Measurements from ENCODE around the gene MYCL.

DNA sequence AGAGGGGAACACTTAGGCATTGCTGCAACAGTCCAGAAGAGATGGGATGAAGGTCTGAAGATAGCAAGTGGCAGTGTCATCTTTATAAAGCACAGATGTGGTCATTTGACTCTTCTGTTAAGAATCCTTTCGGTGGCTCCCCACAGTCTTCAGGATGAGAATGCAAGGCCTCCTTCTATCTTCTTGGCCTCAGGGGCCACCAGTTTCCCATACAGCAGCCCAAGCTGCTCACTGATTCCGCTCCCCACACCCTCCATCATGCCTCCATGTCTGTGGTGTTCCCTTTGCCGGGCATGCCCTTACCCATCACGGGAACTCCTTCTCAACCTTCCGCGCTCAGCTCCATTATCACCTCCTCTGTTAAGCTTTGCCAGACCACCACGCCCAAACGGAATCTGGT lies 37.1 kb upstream of the MYCL start:
- no peak for TF ChIP-seq POLR2A (IDR thresholded peaks at IDR 0.05; ENCODE audit: low read length)
- no peak for TF ChIP-seq GATA1 (IDR thresholded peaks at IDR 0.05; ENCODE audit: low read depth, low read length)
